Measurements from ENCODE around the gene KRT86.

DNA sequence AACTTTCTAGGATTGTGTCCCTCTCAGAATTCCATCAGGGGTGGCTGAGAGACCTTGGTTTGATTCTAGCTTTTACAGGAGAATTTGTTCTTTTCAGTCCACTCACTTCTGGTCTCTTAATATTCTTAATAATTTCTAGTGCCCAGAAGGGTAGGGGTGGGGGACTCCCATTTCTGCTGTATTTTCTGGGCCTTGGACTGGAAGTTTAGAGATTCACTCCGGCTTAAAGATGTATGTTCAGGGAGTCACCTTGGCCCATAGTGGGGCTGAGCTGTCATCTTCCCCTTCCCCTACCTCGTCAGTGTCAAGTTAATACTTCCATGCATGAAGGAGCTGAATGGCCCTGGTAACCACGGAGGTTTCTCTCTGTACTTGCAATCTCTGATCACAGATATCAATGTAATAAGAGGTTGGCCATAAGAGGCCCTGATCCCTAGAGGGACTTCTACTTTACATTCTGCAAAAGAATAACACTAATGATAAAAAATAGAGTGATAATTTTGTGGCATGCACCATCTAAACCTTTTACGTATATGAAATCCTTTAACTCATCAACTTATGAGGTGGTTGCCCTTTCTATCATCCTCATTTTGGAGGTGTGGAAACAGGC is 10.2 kb downstream of the KRT86 start:
- no peak for TF ChIP-seq EZH2phosphoT487 (IDR thresholded peaks at IDR 0.05; ENCODE audit: insufficient read depth, low read depth)
- TF ChIP-seq EZH2 (IDR thresholded peaks at IDR 0.05; ENCODE audit: insufficient read depth, poor library complexity, severe bottlenecking): no peak
